C4-2B (cell line): ENCODE measurements around the gene SCNN1A.

Source experiments
- CTCF ChIP-seq: fragments of 450-650 bp; conservative IDR thresholded peaks from 2 replicates; pipeline ENCODE4 v1.5.1; 2017; ENCODE audit warnings: mild to moderate bottlenecking
- ZFX ChIP-seq: fragments of 450-650 bp; IDR thresholded peaks from 2 replicates; pipeline ENCODE4 v1.6.1; 2017

GRCh38 chr12:6313326-6313940, 61.9 kb downstream of the SCNN1A start:
- no peak for TF ChIP-seq CTCF
- TF ChIP-seq ZFX: no peak
